T-cell (primary cell): ENCODE measurements around the gene LACTB. TPM values are rescaled to one million over a fixed set of nuclear protein-coding genes. Genes with fewer than 3 reads are reported as not detected.

ENCODE experiments used
- ATAC-seq, 4 experiments: fragments of 200-7000 bp in 3 of 4; fragments of 150-1000 bp in 1 of 4; cut with Tn5 transposase; replicated peaks in 1 of 4; 1 replicate in 3 of 4; 2 replicates in 1 of 4; pipeline ENCODE4 v1.10.0; 2021; ENCODE audit warnings: moderate library complexity in 3 of 4, mild to moderate bottlenecking in 2 of 4, moderate number of reproducible peaks in 1 of 4
- CTCF ChIA-PET, 2 donors: fragments of 300-600 bp; sonication (Branson Sonifier 250); formaldehyde crosslinking; loops; one replicate each; lab custom pipeline; 2022; ENCODE audit warnings: antibody characterized with exemption in 2 of 2; lab: Charles Lee
- POLR2A ChIA-PET, 2 donors: fragments of 300-600 bp; sonication (Branson Sonifier 250); formaldehyde crosslinking; loops; one replicate each; lab custom pipeline; 2022; ENCODE audit warnings: antibody characterized with exemption in 2 of 2; lab: Charles Lee
- DNase-seq, 35 experiments: peaks; one replicate each; pipeline versions ENCODE4 v3.0.0 to v3.0.0-alpha.2; 2013 to 2023
- H3K27ac ChIP-seq: one replicate; pipeline ENCODE4 v1.5.1; 2013; ENCODE audit warnings: low read length
- H3K27me3 ChIP-seq, 2 experiments: replicated peaks in 1 of 2; 1 replicate in 1 of 2; 2 replicates in 1 of 2; pipeline versions ENCODE4 v1.6.1 to v1.7.0; 2013; ENCODE audit warnings: low read length in 1 of 2, mixed read lengths in 1 of 2; ENCODE audit not compliant: control insufficient read depth in 2 of 2, insufficient read depth in 2 of 2; ENCODE audit errors: extremely low read depth in 1 of 2
- H3K36me3 ChIP-seq, 2 donors: 1 replicate in 1 of 2; 2 replicates in 1 of 2; pipeline versions ENCODE4 v1.6.1 to v1.7.0; 2013; ENCODE audit warnings: low read length in 1 of 2; ENCODE audit not compliant: control insufficient read depth in 2 of 2, insufficient read depth in 1 of 2; ENCODE audit errors: extremely low read depth in 1 of 2
- H3K4me1 ChIP-seq, 2 experiments: 1 replicate in 1 of 2; 2 replicates in 1 of 2; pipeline versions ENCODE4 v1.6.1 to v1.7.0; 2013; ENCODE audit warnings: low read length in 2 of 2, mixed read lengths in 1 of 2; ENCODE audit not compliant: insufficient read depth in 2 of 2, control insufficient read depth in 1 of 2; ENCODE audit errors: extremely low read depth in 1 of 2
- H3K4me3 ChIP-seq, 2 donors: 1 replicate in 1 of 2; 2 replicates in 1 of 2; pipeline versions ENCODE4 v1.5.1 to v1.7.0; 2013; ENCODE audit warnings: mild to moderate bottlenecking in 2 of 2, low read length in 1 of 2, moderate library complexity in 1 of 2; ENCODE audit not compliant: control insufficient read depth in 1 of 2; ENCODE audit errors: extremely low read depth in 1 of 2
- H3K9me3 ChIP-seq: 2 replicates; pipeline ENCODE4 v1.7.0; 2013
- H3K27ac Mint-ChIP-seq, 2 donors: one replicate each; pipeline ENCODE4 v1.8.0; 2020 to 2021; ENCODE audit warnings: mild to moderate bottlenecking in 2 of 2, mixed read lengths in 2 of 2
- H3K27me3 Mint-ChIP-seq, 2 donors: one replicate each; pipeline ENCODE4 v1.8.0; 2021 to 2022; ENCODE audit warnings: mixed read lengths in 2 of 2
- H3K36me3 Mint-ChIP-seq: one replicate; pipeline ENCODE4 v1.8.0; 2021; ENCODE audit warnings: mixed read lengths
- H3K4me1 Mint-ChIP-seq, 3 donors: one replicate each; pipeline ENCODE4 v1.8.0; 2020 to 2022; ENCODE audit warnings: mixed read lengths in 3 of 3, mild to moderate bottlenecking in 1 of 3
- H3K4me3 Mint-ChIP-seq, 3 donors: one replicate each; pipeline ENCODE4 v1.8.0; 2020 to 2022; ENCODE audit warnings: mild to moderate bottlenecking in 3 of 3, mixed read lengths in 3 of 3, moderate library complexity in 3 of 3
- H3K9me3 Mint-ChIP-seq, 3 donors: one replicate each; pipeline ENCODE4 v1.8.0; 2020 to 2022; ENCODE audit warnings: mixed read lengths in 3 of 3
- WGBS: methylation state at CpG from one replicate; pipeline ENCODE4 v1.1.5; 2013; ENCODE audit warnings: missing lambda C conversion rate; ENCODE audit not compliant: insufficient coverage; 5-methylcytosine and 5-hydroxymethylcytosine counted together
- total RNA-seq, 35 experiments: library from RNA in 6 of 35; stranded (reverse) in 6 of 35; fragments of 120-200 nt in 1 of 35; gene quantifications; one replicate each; pipeline versions ENCODE4 v1.2.1 to v1.2.4 and lab custom pipeline; 2013 to 2026

LACTB gene
- total RNA-seq, 5 donors from 2014 or later (not counting 1 experiment from before 2014, with no cell fraction given): 10.9 to 14.9 (median 12.2) TPM

DNA sequence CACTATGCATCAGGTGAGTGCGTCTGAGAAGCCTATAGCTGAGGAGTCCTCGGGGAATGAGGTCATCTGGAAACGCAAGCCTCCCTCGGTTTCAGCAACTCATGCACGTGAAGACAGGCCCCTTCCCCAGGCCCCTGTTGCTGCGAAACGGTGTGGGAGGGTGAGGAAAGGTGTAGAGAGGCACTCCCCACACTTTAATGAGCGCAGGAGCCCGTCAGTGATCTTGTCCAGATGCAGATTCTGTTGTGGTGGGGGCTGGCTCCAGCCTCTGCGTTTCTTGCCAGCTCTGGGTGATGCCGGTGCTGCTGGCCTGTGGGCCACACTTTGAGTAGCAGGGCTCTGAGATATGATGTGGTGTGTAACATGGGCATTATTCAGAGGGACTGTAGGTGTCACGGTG lies 38.6 kb upstream of the LACTB start:
- 77% methylated on average over 6 of the region's 12 CpGs for WGBS
- Histone ChIP-seq H3K36me3 (no peaks in the 10 kb centered on the region), H3K4me3 (no peak overlapping the region), H3K27me3 (peaks cover 0 to 19% of the 10 kb centered on the region in 2 experiments), H3K4me1 (no peaks in the 10 kb centered on the region), H3K9me3 (no peaks in the 10 kb centered on the region), H3K27ac (no peak overlapping the region)
- no peak for ATAC-seq
- Mint-ChIP-seq H3K9me3 (no peaks in the 10 kb centered on the region), H3K4me1 (no peaks in the 10 kb centered on the region), H3K4me3 (no peak overlapping the region), H3K27ac (no peak overlapping the region), H3K27me3 (peaks cover 7 to 19% of the 10 kb centered on the region in 2 donors), H3K36me3 (no peaks in the 10 kb centered on the region)
- ChIA-PET POLR2A (no interaction called here), CTCF (no interaction called here)
- no peak for DNase-seq

DNA sequence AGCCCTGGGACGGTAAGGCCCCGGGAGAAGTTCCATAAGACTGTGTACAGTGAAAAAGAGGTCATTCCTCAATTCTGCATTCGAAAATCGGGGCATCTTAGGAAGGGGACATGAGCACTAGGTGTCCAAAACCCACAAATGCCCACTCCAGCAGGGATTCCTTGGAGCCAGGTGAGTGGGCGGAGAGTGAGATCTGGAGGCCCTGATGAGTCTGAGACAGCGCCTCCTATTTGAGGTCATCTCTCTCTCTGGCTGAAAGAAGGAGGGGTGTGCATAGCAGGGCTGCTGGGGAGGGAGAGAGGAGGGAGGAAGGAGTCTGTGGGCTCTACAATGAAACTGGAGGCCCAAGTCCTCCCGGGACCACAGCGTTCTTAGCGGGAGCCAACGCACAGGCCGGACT lies 38.1 kb upstream of the LACTB start:
- Mint-ChIP-seq H3K27me3 (peaks cover 7 to 19% of the 10 kb centered on the region in 2 donors), H3K36me3 (no peaks in the 10 kb centered on the region), H3K9me3 (no peaks in the 10 kb centered on the region), H3K27ac (no peak overlapping the region), H3K4me1 (no peaks in the 10 kb centered on the region), H3K4me3 (no peak overlapping the region)
- H3K9me3 ChIP-seq: no peaks in the 10 kb centered on the region
- H3K4me3 ChIP-seq: no peak overlapping the region
- H3K4me1 ChIP-seq: no peaks in the 10 kb centered on the region
- POLR2A ChIA-PET: no interaction called here
- DNase-seq (no peak), ATAC-seq (no peak)
- CTCF ChIA-PET: no interaction called here
- H3K27me3 ChIP-seq: peaks cover 0 to 18% of the 10 kb centered on the region in 2 experiments
- no peaks in the 10 kb centered on the region for H3K36me3 ChIP-seq
- H3K27ac ChIP-seq: no peak overlapping the region
- WGBS: 88% methylated on average over 9 of the region's 11 CpGs

DNA sequence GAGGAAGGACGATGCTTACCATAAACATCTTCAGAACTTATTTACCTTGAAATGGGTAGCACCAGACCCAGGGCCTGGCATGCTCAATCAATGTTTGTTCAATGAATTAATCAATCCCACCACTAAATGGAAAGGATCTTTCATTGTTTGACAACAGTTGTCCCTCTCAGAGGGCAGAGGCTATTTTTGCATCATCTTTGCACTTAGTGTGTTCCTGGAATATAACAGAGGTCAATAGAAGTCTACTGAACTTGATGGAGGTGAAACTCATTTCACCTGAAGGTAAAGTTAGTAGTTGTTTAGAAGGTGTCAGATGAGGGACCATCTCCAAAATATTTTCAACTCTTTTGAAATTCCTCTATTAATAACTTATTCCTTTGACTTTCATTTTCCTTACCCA lies 36.9 kb upstream of the LACTB start:
- 100% methylated on average over 1 of the region's 1 CpG for WGBS
- CTCF ChIA-PET: no interaction called here

DNA sequence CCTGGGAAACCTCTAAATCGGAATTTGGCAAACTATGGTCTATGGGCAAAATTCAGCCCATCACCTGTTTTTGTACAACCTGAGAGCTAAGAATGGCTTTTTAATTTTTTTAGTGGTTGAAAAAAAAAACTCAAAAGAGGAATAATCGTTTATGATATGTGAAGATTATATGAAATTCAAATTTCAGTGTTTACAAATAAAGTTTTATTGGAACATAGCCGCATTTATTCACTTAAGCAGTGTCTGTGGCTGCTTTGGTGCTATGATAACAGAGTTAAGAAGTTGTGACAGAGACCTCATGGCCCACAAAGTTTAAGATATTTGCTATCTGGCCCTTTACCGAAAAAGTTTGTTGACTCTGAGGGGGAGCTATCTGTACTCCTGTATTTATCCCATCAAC lies 36.4 kb upstream of the LACTB start:
- no peak overlapping the region for H3K27ac ChIP-seq
- H3K36me3 ChIP-seq: no peaks in the 10 kb centered on the region
- Mint-ChIP-seq H3K4me1 (no peaks in the 10 kb centered on the region), H3K27me3 (peaks cover 3 to 14% of the 10 kb centered on the region in 2 donors), H3K36me3 (no peaks in the 10 kb centered on the region), H3K27ac (no peak overlapping the region), H3K4me3 (no peak overlapping the region), H3K9me3 (no peaks in the 10 kb centered on the region)
- ChIA-PET CTCF (no interaction called here), POLR2A (no interaction called here)
- 83% methylated on average over 1 of the region's 4 CpGs for WGBS
- no peak overlapping the region for H3K4me3 ChIP-seq
- ATAC-seq: no peak
- peaks cover 0 to 13% of the 10 kb centered on the region in 2 experiments for H3K27me3 ChIP-seq
- no peaks in the 10 kb centered on the region for H3K9me3 ChIP-seq
- no peak for DNase-seq
- no peaks in the 10 kb centered on the region for H3K4me1 ChIP-seq

More for the DNA sequence above, 36.9 kb upstream of the LACTB start:
- Histone ChIP-seq H3K36me3 (no peaks in the 10 kb centered on the region), H3K4me3 (no peak overlapping the region), H3K27me3 (peaks cover 0 to 18% of the 10 kb centered on the region in 2 experiments), H3K27ac (no peak overlapping the region), H3K9me3 (no peaks in the 10 kb centered on the region), H3K4me1 (no peaks in the 10 kb centered on the region)
- H3K36me3 Mint-ChIP-seq: no peaks in the 10 kb centered on the region
- no peak for DNase-seq
- H3K4me1 Mint-ChIP-seq: no peaks in the 10 kb centered on the region
- H3K9me3 Mint-ChIP-seq: no peaks in the 10 kb centered on the region
- peaks cover 3 to 18% of the 10 kb centered on the region in 2 donors for H3K27me3 Mint-ChIP-seq
- ATAC-seq: no peak
- H3K27ac Mint-ChIP-seq: no peak overlapping the region
- POLR2A ChIA-PET: no interaction called here
- H3K4me3 Mint-ChIP-seq: no peak overlapping the region

DNA sequence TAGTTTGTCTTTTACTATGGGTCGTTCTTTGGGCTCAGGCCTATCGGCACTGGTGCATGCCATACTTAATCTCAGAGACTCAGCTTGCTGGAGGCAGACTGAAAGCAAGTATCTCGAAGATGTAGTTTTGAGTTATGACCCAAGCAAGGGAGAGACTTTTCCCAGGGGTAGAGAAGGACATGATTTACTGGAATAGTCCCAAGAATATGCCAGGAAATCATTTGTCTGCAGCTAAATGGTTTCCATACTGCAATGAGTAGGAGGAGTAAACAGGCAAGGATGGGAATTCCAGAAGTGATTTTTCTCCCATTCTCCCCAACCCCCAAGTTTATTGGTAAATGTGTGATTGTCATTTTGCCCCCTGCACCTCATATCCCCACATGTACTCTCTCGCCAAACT lies 35.4 kb upstream of the LACTB start:
- Mint-ChIP-seq H3K9me3 (no peaks in the 10 kb centered on the region), H3K4me3 (no peak overlapping the region), H3K27me3 (peaks cover 3 to 7% of the 10 kb centered on the region in 2 donors), H3K27ac (no peak overlapping the region), H3K36me3 (no peaks in the 10 kb centered on the region), H3K4me1 (no peaks in the 10 kb centered on the region)
- DNase-seq: no peak
- WGBS: 93% methylated on average over 3 of the region's 4 CpGs
- Histone ChIP-seq H3K36me3 (no peaks in the 10 kb centered on the region), H3K9me3 (no peaks in the 10 kb centered on the region), H3K4me3 (no peak overlapping the region), H3K27me3 (peaks cover 0 to 16% of the 10 kb centered on the region in 2 experiments), H3K4me1 (no peaks in the 10 kb centered on the region), H3K27ac (no peak overlapping the region)
- POLR2A ChIA-PET: no interaction called here
- CTCF ChIA-PET: interaction anchor here in 1 of 2 donors (0.6 kb wide), 1 partner anchor 21 kb away, joined by 3 read pairs; no protein-coding TSS in a partner anchor
- ATAC-seq: no peak

DNA sequence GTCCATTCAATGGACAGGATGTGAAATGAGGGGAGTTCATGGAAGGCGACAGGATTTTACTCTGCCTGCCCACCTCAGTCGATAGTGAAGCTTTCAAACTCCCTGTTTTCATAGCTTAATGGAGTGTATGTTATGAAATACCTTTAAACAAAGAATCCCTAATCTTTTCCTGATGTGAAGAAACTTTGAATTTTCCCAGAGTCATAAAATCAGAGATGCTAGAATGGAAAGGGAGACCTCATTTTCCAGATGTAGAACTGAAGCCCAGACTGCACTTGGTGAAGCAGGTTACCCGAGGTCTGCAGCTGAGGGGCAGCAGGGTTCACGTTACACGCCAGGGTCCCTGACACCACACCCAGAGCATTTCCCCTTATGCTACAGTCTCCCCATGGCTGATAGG lies 34.7 kb upstream of the LACTB start:
- Histone ChIP-seq H3K4me3 (no peak overlapping the region), H3K9me3 (no peaks in the 10 kb centered on the region), H3K4me1 (no peaks in the 10 kb centered on the region), H3K36me3 (no peaks in the 10 kb centered on the region), H3K27ac (no peak overlapping the region), H3K27me3 (peaks cover 0 to 16% of the 10 kb centered on the region in 2 experiments)
- CTCF ChIA-PET: no interaction called here
- Mint-ChIP-seq H3K27ac (no peak overlapping the region), H3K4me3 (no peak overlapping the region), H3K4me1 (no peaks in the 10 kb centered on the region), H3K9me3 (no peaks in the 10 kb centered on the region), H3K27me3 (peaks cover 0 to 7% of the 10 kb centered on the region in 2 donors), H3K36me3 (no peaks in the 10 kb centered on the region)
- no peak for DNase-seq
- ATAC-seq: no peak
- POLR2A ChIA-PET: no interaction called here
- WGBS: no CpG with 5 or more reads among the region's 5 CpGs
